Body of pancreas (tissue), 4 donors: Measurements from ENCODE around the gene EEPD1. TPM values are rescaled to one million over a fixed set of nuclear protein-coding genes. Genes with fewer than 3 reads are reported as not detected.

Source experiments
- ATAC-seq: fragments of 150-250 bp; one replicate; pipeline ENCODE4 v1.9.1; 2016
- DNase-seq, 4 donors: peaks; one replicate each; pipeline ENCODE4 v3.0.0-alpha.2; 2019
- H3K27ac ChIP-seq, 4 donors: fragments of 200-600 bp; sonication (generic); 1 replicate in 3 of 4; 2 replicates in 1 of 4; pipeline versions ENCODE4 v1.5.1 to v1.6.1; 2016 to 2019; ENCODE audit warnings: mild to moderate bottlenecking in 1 of 4, mixed read lengths in 1 of 4, moderate library complexity in 1 of 4
- H3K27me3 ChIP-seq, 2 donors: fragments of 200-600 bp; sonication (generic); one replicate each; pipeline ENCODE4 v1.6.0; 2016; ENCODE audit warnings: mild to moderate bottlenecking in 1 of 2
- H3K36me3 ChIP-seq, 2 donors: fragments of 200-600 bp; sonication (generic); replicated peaks in 1 of 2; 2 replicates each; pipeline ENCODE4 v1.5.1; 2016; ENCODE audit warnings: low read depth in 2 of 2; ENCODE audit not compliant: insufficient read depth in 1 of 2
- H3K4me1 ChIP-seq: fragments of 200-600 bp; sonication (generic); one replicate; pipeline ENCODE4 v1.6.0; 2016
- H3K4me3 ChIP-seq, 2 donors: fragments of 200-600 bp; sonication (generic); 1 replicate in 1 of 2; 2 replicates in 1 of 2; pipeline ENCODE4 v1.5.1; 2016 to 2019
- H3K9me3 ChIP-seq, 3 donors: fragments of 200-600 bp; sonication (generic); 1 replicate in 2 of 3; 2 replicates in 1 of 3; pipeline ENCODE4 v1.5.1; 2016
- POLR2A ChIP-seq, 3 donors: fragments of 450-650 bp; IDR thresholded peaks; one replicate each; pipeline ENCODE4 v1.6.1; 2016; ENCODE audit warnings: antibody characterized with exemption in 3 of 3, mild to moderate bottlenecking in 2 of 3
- WGBS, 2 donors: methylation state at CpG; one replicate each; pipeline ENCODE4 v1.1.5; 2017; 5-methylcytosine and 5-hydroxymethylcytosine counted together
- intact Hi-C: fragments of 100-400 bp; cut with DNase I; formaldehyde crosslinking; loops from one replicate; pipeline ENCODE4 v1.15.1; 2023
- total RNA-seq, 2 donors: library from RNA; depleted of rRNA; stranded (reverse); fragments of >200 nt; gene quantifications; one replicate each; pipeline ENCODE4 v1.1.0, GENCODE V29; 2016
- TF ChIP-seq, protein P1 (sequence below), 7 experiments: fragments of 450-650 bp in 4 of 7; fragments of 200-600 bp in 3 of 7; sonication (generic) in 3 of 7; IDR thresholded peaks; one replicate each; pipeline ENCODE4 v1.5.1; 2016 to 2019; ENCODE audit warnings: antibody characterized with exemption in 7 of 7

EEPD1 gene
- total RNA-seq, 2 donors from 2014 or later, result 13.5 to 24.1 TPM

DNA sequence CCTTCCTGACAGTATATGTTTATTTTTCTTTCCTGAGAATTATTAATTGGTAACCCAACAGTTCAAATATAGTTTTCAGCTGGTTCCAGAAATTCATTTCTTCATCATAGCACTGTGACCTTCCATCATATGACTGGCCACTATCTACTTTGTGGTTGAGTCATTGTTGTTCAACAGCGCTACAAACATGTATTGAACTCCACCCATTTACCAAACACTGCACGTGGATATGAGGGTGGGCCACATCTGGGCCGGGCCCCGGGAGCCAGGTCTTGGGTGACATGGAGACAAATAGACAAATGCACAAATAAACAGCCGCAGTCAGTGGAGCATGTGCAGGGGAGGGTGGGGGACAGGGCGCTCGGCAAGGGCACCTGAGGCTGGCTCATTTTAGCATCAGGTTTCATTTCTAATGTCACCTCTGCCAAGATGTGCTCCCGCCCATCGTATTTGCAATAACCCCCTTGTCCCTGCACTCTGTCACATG is 24.0 kb upstream of the EEPD1 start:
- Histone ChIP-seq H3K36me3 (no peaks in the 10 kb centered on the region), H3K9me3 (no peaks in the 10 kb centered on the region), H3K4me3 (no peak overlapping the region), H3K27ac (peak overlapping the region; percentile 83 to 91 (median 87)), H3K27me3 (no peaks in the 10 kb centered on the region), H3K4me1 (peaks cover 39% of the 10 kb centered on the region)
- TF ChIP-seq POLR2A (IDR thresholded peaks at IDR 0.05), result peak in 1 of 3 donors; percentile 4
- TF ChIP-seq, protein P1, sequence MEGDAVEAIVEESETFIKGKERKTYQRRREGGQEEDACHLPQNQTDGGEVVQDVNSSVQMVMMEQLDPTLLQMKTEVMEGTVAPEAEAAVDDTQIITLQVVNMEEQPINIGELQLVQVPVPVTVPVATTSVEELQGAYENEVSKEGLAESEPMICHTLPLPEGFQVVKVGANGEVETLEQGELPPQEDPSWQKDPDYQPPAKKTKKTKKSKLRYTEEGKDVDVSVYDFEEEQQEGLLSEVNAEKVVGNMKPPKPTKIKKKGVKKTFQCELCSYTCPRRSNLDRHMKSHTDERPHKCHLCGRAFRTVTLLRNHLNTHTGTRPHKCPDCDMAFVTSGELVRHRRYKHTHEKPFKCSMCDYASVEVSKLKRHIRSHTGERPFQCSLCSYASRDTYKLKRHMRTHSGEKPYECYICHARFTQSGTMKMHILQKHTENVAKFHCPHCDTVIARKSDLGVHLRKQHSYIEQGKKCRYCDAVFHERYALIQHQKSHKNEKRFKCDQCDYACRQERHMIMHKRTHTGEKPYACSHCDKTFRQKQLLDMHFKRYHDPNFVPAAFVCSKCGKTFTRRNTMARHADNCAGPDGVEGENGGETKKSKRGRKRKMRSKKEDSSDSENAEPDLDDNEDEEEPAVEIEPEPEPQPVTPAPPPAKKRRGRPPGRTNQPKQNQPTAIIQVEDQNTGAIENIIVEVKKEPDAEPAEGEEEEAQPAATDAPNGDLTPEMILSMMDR (IDR thresholded peaks at IDR 0.05), result no peak
- WGBS, 2 donors, result 13 to 36% methylated on average over 9 of the region's 9 CpGs
- DNase-seq, result peak; percentile 68 to 78 (median 74)
- peak; percentile 82 for ATAC-seq
- intact Hi-C loops, result no loop called here

DNA sequence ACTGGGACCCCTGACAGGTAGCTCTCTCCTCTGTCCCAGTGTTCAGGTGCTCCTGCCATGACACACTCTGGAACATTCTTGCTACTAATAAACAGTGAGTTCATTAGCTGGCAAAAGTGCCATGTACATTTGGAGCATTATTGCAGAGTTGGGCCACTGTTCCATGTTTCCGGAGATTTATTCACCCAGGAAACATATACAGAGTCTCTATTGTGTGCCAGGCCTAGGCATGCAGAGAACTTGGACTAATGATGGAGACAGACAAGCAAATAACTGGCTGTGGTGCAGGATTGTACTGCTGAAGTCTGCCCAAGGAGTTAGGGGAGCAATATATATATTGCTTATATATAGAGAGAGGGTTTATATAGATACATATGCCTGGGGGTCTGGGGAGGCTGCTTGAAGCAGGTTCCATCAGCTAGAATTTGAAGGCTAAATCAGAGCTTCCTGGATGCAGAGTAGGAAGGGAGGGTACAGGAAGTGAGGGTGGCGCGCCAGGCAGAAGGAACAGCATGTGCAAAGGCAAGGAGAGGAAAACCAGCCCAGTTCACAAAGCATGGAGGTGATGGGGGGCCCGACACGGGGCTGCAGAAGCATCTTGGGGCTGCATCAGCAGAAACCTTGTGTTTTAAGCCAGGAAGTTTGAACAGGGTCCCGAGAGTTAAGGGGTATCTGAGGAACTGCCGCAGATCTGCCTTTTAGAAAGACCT is 22.7 kb upstream of the EEPD1 start:
- intact Hi-C loops, result no loop called here
- 81 to 86% methylated on average over 7 of the region's 7 CpGs for WGBS, 2 donors
- DNase-seq (no peak), ATAC-seq (no peak)
- no peaks in the 10 kb centered on the region for H3K9me3 ChIP-seq
- H3K27me3 ChIP-seq, result no peaks in the 10 kb centered on the region
- TF ChIP-seq POLR2A (IDR thresholded peaks at IDR 0.05), result no peak
- TF ChIP-seq, protein P1 (IDR thresholded peaks at IDR 0.05), result no peak
- peak overlapping the region in 2 of 4 donors; percentile 86 to 91 for H3K27ac ChIP-seq
- H3K4me3 ChIP-seq, result no peak overlapping the region
- no peaks in the 10 kb centered on the region for H3K36me3 ChIP-seq
- peaks cover 39% of the 10 kb centered on the region for H3K4me1 ChIP-seq

DNA sequence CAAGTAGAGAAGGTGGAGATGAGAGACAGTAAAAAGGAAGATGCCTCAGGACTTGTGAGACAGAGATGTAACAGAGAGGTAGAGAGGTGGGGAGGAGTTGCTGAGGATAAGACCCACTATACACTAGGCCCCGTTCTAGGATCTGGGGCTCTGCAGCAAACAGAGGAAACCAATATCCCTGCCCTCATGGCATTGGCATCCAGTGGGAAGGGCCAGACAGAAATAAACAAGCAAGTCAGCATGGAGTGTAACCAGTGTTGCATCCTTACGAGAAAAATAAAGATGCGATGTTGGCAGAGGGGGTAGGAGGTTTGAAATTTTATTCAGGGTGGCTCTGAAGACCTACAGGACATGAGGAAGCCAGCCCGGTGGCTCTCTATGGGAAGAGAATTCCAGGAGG is 22.0 kb upstream of the EEPD1 start:
- no peaks in the 10 kb centered on the region for H3K36me3 ChIP-seq
- peaks cover 39% of the 10 kb centered on the region for H3K4me1 ChIP-seq
- DNase-seq (no peak), ATAC-seq (no peak)
- H3K9me3 ChIP-seq, result no peaks in the 10 kb centered on the region
- TF ChIP-seq, protein P1 (IDR thresholded peaks at IDR 0.05), result no peak
- TF ChIP-seq POLR2A (IDR thresholded peaks at IDR 0.05), result no peak
- intact Hi-C loops, result no loop called here
- no peak overlapping the region for H3K4me3 ChIP-seq
- 81 to 85% methylated on average over 4 of the region's 4 CpGs for WGBS, 2 donors
- H3K27me3 ChIP-seq, result no peaks in the 10 kb centered on the region
- no peak overlapping the region for H3K27ac ChIP-seq

DNA sequence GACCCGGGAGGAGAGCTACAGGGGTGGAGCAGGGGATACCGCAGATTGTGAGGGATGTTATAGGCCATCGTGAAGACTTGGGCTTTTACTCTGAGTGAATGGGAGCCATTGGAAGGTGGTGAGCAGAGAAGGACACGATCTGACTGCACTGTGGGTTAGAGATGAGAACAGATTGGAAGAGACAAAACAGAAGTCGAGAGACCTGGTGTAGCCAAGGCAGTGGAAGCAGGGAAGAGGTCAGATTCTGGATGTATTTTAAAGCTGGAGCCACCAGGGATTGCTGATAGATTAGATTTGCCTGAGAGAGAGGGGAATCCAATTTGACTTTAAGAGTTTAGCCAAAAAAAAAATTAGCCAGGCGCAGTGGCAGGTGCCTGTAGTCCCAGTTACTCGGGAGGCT is 21.6 kb upstream of the EEPD1 start:
- Histone ChIP-seq H3K36me3 (no peaks in the 10 kb centered on the region), H3K9me3 (no peaks in the 10 kb centered on the region), H3K4me1 (peaks cover 39% of the 10 kb centered on the region), H3K27me3 (no peaks in the 10 kb centered on the region), H3K27ac (no peak overlapping the region), H3K4me3 (no peak overlapping the region)
- ATAC-seq (no peak), DNase-seq (no peak)
- TF ChIP-seq, protein P1 (IDR thresholded peaks at IDR 0.05), result no peak
- intact Hi-C loops, result no loop called here
- WGBS, 2 donors, result 83 to 92% methylated on average over 7 of the region's 7 CpGs

DNA sequence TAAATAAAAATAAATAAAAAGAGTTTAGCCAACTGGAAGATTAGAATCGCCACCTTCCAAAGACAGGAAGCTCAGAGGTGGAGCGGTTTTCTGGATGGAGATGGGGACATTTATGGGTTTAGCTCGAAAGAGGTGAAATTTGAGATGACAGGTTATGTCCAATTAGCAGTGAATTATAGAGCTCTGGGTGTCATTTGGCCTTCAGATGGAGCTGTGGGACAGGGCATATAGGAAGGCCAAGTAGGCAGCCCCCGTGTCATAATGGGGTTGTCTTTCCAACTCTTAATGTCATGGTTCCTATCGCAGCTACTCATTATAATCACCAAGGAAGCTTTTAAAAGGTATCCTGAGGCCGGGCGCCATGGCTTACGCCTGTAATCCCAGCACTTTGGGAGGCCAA is 21.0 kb upstream of the EEPD1 start:
- Histone ChIP-seq H3K27ac (no peak overlapping the region), H3K36me3 (no peaks in the 10 kb centered on the region), H3K4me3 (no peak overlapping the region), H3K4me1 (peaks cover 35% of the 10 kb centered on the region), H3K27me3 (no peaks in the 10 kb centered on the region), H3K9me3 (no peaks in the 10 kb centered on the region)
- no peak for TF ChIP-seq POLR2A (IDR thresholded peaks at IDR 0.05)
- TF ChIP-seq, protein P1 (IDR thresholded peaks at IDR 0.05), result no peak
- intact Hi-C loops, result no loop called here
- ATAC-seq (no peak), DNase-seq (no peak)
- WGBS, 2 donors, result 93 to 94% methylated on average over 8 of the region's 8 CpGs
